Nephron (organoid): ENCODE results near the gene RPL37A.

Experiments used
- H3K27ac Mint-ChIP-seq, 3 experiments: 2 replicates each; pipeline ENCODE4 v1.8.0; 2020; ENCODE audit warnings: mixed read lengths in 3 of 3, mild to moderate bottlenecking in 2 of 3, moderate library complexity in 1 of 3
- H3K27me3 Mint-ChIP-seq: 2 replicates; pipeline ENCODE4 v1.8.0; 2021; ENCODE audit warnings: low read depth, mild to moderate bottlenecking, moderate library complexity, mixed read lengths
- H3K36me3 Mint-ChIP-seq: 2 replicates; pipeline ENCODE4 v1.8.0; 2020; ENCODE audit warnings: low read depth, mixed read lengths
- H3K4me1 Mint-ChIP-seq: 2 replicates; pipeline ENCODE4 v1.8.0; 2020; ENCODE audit warnings: mixed read lengths
- H3K4me3 Mint-ChIP-seq, 3 experiments: 2 replicates each; pipeline ENCODE4 v1.8.0; 2020; ENCODE audit warnings: mild to moderate bottlenecking in 3 of 3, mixed read lengths in 3 of 3, moderate library complexity in 2 of 3
- H3K9me3 Mint-ChIP-seq: 2 replicates; pipeline ENCODE4 v1.8.0; 2020; ENCODE audit warnings: mixed read lengths
- CTCF ChIP-seq, 3 experiments: fragments of 200-600 bp; sonication (generic); IDR thresholded peaks; one replicate each; pipeline ENCODE4 v1.5.0; 2021; ENCODE audit warnings: antibody characterized with exemption in 3 of 3; ENCODE audit not compliant: unreplicated experiment in 3 of 3

The RPL37A gene

GRCh38 chr2:216502381-216503158, 3.9 kb downstream of the RPL37A start:
- Mint-ChIP-seq H3K4me1 (peaks cover 52% of the 10 kb centered on the region), H3K27ac (peak overlapping the region in 1 of 3 experiments; percentile 58), H3K36me3 (peaks cover 72% of the 10 kb centered on the region), H3K4me3 (peak overlapping the region; percentile 26 to 67 (median 65)), H3K9me3 (no peaks in the 10 kb centered on the region), H3K27me3 (no peaks in the 10 kb centered on the region)
- TF ChIP-seq CTCF (IDR thresholded peaks at IDR 0.05; ENCODE audit: unreplicated experiment in 3 of 3): no peak

- no peak overlapping the region for H3K27ac Mint-ChIP-seq
- no peaks in the 10 kb centered on the region for H3K27me3 Mint-ChIP-seq
- H3K9me3 Mint-ChIP-seq: no peaks in the 10 kb centered on the region
- no peak overlapping the region for H3K4me3 Mint-ChIP-seq
- TF ChIP-seq CTCF (IDR thresholded peaks at IDR 0.05; ENCODE audit: unreplicated experiment in 3 of 3): no peak
- H3K4me1 Mint-ChIP-seq: peaks cover 47% of the 10 kb centered on the region
- H3K36me3 Mint-ChIP-seq: peaks cover 72% of the 10 kb centered on the region
These were observed 4.5 kb downstream of the RPL37A start for GRCh38 chr2:216503159-216503629.

GRCh38 chr2:216503697-216504375, 5.2 kb downstream of the RPL37A start:
- Mint-ChIP-seq H3K4me1 (peaks cover 41% of the 10 kb centered on the region), H3K9me3 (no peaks in the 10 kb centered on the region), H3K4me3 (no peak overlapping the region), H3K27me3 (no peaks in the 10 kb centered on the region), H3K36me3 (peaks cover 71% of the 10 kb centered on the region), H3K27ac (peak overlapping the region in 2 of 3 experiments; percentile 5 to 64)
- no peak for TF ChIP-seq CTCF (IDR thresholded peaks at IDR 0.05; ENCODE audit: unreplicated experiment in 3 of 3)

- Mint-ChIP-seq H3K9me3 (no peaks in the 10 kb centered on the region), H3K4me1 (peaks cover 36% of the 10 kb centered on the region), H3K4me3 (no peak overlapping the region), H3K36me3 (peaks cover 70% of the 10 kb centered on the region), H3K27me3 (no peaks in the 10 kb centered on the region), H3K27ac (peak overlapping the region in 2 of 3 experiments; percentile 5 to 64)
- no peak for TF ChIP-seq CTCF (IDR thresholded peaks at IDR 0.05; ENCODE audit: unreplicated experiment in 3 of 3)
These were observed 5.7 kb downstream of the RPL37A start for GRCh38 chr2:216504376-216504762.

- H3K4me1 Mint-ChIP-seq: peaks cover 25% of the 10 kb centered on the region
- H3K4me3 Mint-ChIP-seq: no peak overlapping the region
- no peak for TF ChIP-seq CTCF (IDR thresholded peaks at IDR 0.05; ENCODE audit: unreplicated experiment in 3 of 3)
- H3K9me3 Mint-ChIP-seq: no peaks in the 10 kb centered on the region
- no peaks in the 10 kb centered on the region for H3K27me3 Mint-ChIP-seq
- H3K36me3 Mint-ChIP-seq: peaks cover 59% of the 10 kb centered on the region
- H3K27ac Mint-ChIP-seq: peak overlapping the region in 2 of 3 experiments; percentile 41 to 49
These were observed 6.8 kb downstream of the RPL37A start for GRCh38 chr2:216505133-216506106.
